GM23338 (cell line): ENCODE data around the gene CENPX. TPM values are rescaled to one million over a fixed set of nuclear protein-coding genes. Genes with fewer than 3 reads are reported as not detected.

Experiments
- polyA plus RNA-seq: library from polyadenylated mRNA; unstranded; fragments of >200 nt; fragmentation: Nextera tagmentation; extraction: Ambion mirVana; gene quantifications from 2 replicates; pipeline ENCODE4 v1.2.1, GENCODE V29; 2016
- total RNA-seq: library from RNA; depleted of rRNA; stranded (reverse); fragments of >200 nt; shearing (Covaris generic); gene quantifications from 2 replicates; pipeline ENCODE4 v1.2.3, GENCODE V29; 2014; rRNA removed

The CENPX gene
- total and polyA plus RNA-seq, 2 experiments from 2014 or later = 114 to 157 TPM

Other genes with a start within 250 kb of the CENPX start
- gene GCGR, start 218.7 kb downstream of the CENPX start, total RNA-seq = 0.17 and 0.31 TPM in 2 replicates
- 0.23 and 0.92 TPM in 2 replicates for gene GCGR, start 218.7 kb downstream of the CENPX start, polyA plus RNA-seq
- 85.2 and 110 TPM in 2 replicates for gene MCRIP1, start 189.6 kb downstream of the CENPX start, total RNA-seq
- 99.5 and 101 TPM in 2 replicates for gene MCRIP1, start 189.6 kb downstream of the CENPX start, polyA plus RNA-seq
- not detected in 2 replicates for gene PPP1R27, start 187.8 kb downstream of the CENPX start, total RNA-seq
- gene PPP1R27, start 187.8 kb downstream of the CENPX start, polyA plus RNA-seq = 0.40 and 0.65 TPM in 2 replicates
- 418 and 620 TPM in 2 replicates for gene P4HB, start 162.3 kb downstream of the CENPX start, total RNA-seq
- gene P4HB, start 162.3 kb downstream of the CENPX start, polyA plus RNA-seq = 206 and 209 TPM in 2 replicates
- 80.1 and 125 TPM in 2 replicates for gene ARHGDIA, start 151.5 kb downstream of the CENPX start, total RNA-seq
- 140 and 152 TPM in 2 replicates for gene ARHGDIA, start 151.5 kb downstream of the CENPX start, polyA plus RNA-seq
- 236 TPM in 2 replicates for gene ALYREF, start 131.3 kb downstream of the CENPX start, total RNA-seq
- gene ALYREF, start 131.3 kb downstream of the CENPX start, polyA plus RNA-seq = 36.5 and 54.3 TPM in 2 replicates
- 149 and 188 TPM in 2 replicates for gene ANAPC11, start 131.2 kb downstream of the CENPX start, total RNA-seq
- gene ANAPC11, start 131.2 kb downstream of the CENPX start, polyA plus RNA-seq = 498 and 517 TPM in 2 replicates
- 0.93 and 3.8 TPM in 2 replicates for gene NPB, start 120.6 kb downstream of the CENPX start, total RNA-seq
- 2.7 and 3.6 TPM in 2 replicates for gene NPB, start 120.6 kb downstream of the CENPX start, polyA plus RNA-seq
- 65.2 and 82.9 TPM in 2 replicates for gene PCYT2, start 111.5 kb downstream of the CENPX start, total RNA-seq
- 50.9 and 51.6 TPM in 2 replicates for gene PCYT2, start 111.5 kb downstream of the CENPX start, polyA plus RNA-seq
- gene SIRT7, start 104.7 kb downstream of the CENPX start, total RNA-seq = 20.8 and 29.7 TPM in 2 replicates
- 16.3 and 17.1 TPM in 2 replicates for gene SIRT7, start 104.7 kb downstream of the CENPX start, polyA plus RNA-seq
- 32.0 and 33.4 TPM in 2 replicates for gene MAFG, start 95.1 kb downstream of the CENPX start, total RNA-seq
- 17.2 and 21.7 TPM in 2 replicates for gene MAFG, start 95.1 kb downstream of the CENPX start, polyA plus RNA-seq
- gene PYCR1, start 85.6 kb downstream of the CENPX start, total RNA-seq = 237 and 240 TPM in 2 replicates
- gene PYCR1, start 85.6 kb downstream of the CENPX start, polyA plus RNA-seq = 87.3 and 98.9 TPM in 2 replicates
- 0.78 and 1.7 TPM in 2 replicates for gene MYADML2, start 75.6 kb downstream of the CENPX start, total RNA-seq
- gene MYADML2, start 75.6 kb downstream of the CENPX start, polyA plus RNA-seq = 0.42 and 0.70 TPM in 2 replicates
- gene NOTUM, start 61.7 kb downstream of the CENPX start, total RNA-seq = 0.66 and 1.6 TPM in 2 replicates
- gene NOTUM, start 61.7 kb downstream of the CENPX start, polyA plus RNA-seq = 0.29 and 0.66 TPM in 2 replicates
- gene ASPSCR1, start 45.2 kb downstream of the CENPX start, total RNA-seq = 40.4 and 46.9 TPM in 2 replicates
- 44.2 and 47.5 TPM in 2 replicates for gene ASPSCR1, start 45.2 kb downstream of the CENPX start, polyA plus RNA-seq
- gene LRRC45, start 427 bp upstream of the CENPX start, total RNA-seq = 40.7 and 41.6 TPM in 2 replicates
- 16.1 and 17.6 TPM in 2 replicates for gene LRRC45, start 427 bp upstream of the CENPX start, polyA plus RNA-seq
- gene RAC3, start 8.8 kb upstream of the CENPX start, total RNA-seq = 211 and 293 TPM in 2 replicates
- gene RAC3, start 8.8 kb upstream of the CENPX start, polyA plus RNA-seq = 31.5 and 35.6 TPM in 2 replicates
- gene DCXR, start 14.8 kb upstream of the CENPX start, total RNA-seq = 84.8 and 86.9 TPM in 2 replicates
- 137 and 147 TPM in 2 replicates for gene DCXR, start 14.8 kb upstream of the CENPX start, polyA plus RNA-seq
- gene RFNG, start 28.9 kb upstream of the CENPX start, total RNA-seq = 36.9 and 44.7 TPM in 2 replicates
- 18.0 and 18.9 TPM in 2 replicates for gene RFNG, start 28.9 kb upstream of the CENPX start, polyA plus RNA-seq
- 228 and 242 TPM in 2 replicates for gene GPS1, start 29.0 kb upstream of the CENPX start, total RNA-seq
- gene GPS1, start 29.0 kb upstream of the CENPX start, polyA plus RNA-seq = 136 and 148 TPM in 2 replicates
- gene DUS1L, start 42.9 kb upstream of the CENPX start, total RNA-seq = 110 and 122 TPM in 2 replicates
- 66.0 and 105 TPM in 2 replicates for gene DUS1L, start 42.9 kb upstream of the CENPX start, polyA plus RNA-seq
- gene FASN, start 75.4 kb upstream of the CENPX start, total RNA-seq = 692 and 849 TPM in 2 replicates
- 110 and 120 TPM in 2 replicates for gene FASN, start 75.4 kb upstream of the CENPX start, polyA plus RNA-seq
- 6.7 and 16.3 TPM in 2 replicates for gene CCDC57, start 190.0 kb upstream of the CENPX start, total RNA-seq
- 6.4 and 7.0 TPM in 2 replicates for gene CCDC57, start 190.0 kb upstream of the CENPX start, polyA plus RNA-seq
- 10.6 and 14.4 TPM in 2 replicates for gene SLC16A3, start 206.2 kb upstream of the CENPX start, total RNA-seq
- gene SLC16A3, start 206.2 kb upstream of the CENPX start, polyA plus RNA-seq = 2.9 and 3.5 TPM in 2 replicates